SK-N-SH (cell line): ENCODE results near the gene YTHDF1. TPM values are rescaled to one million over a fixed set of nuclear protein-coding genes. Genes with fewer than 3 reads are reported as not detected.

Experiments used
- CTCF ChIA-PET: fragments of 300-600, 350-600 bp; formaldehyde crosslinking; extraction: SDS; loops from one replicate; lab custom pipeline; 2021; lab: Yijun Ruan, JAX
- POLR2A ChIA-PET: fragments of 350-600 bp; sonication (Branson Sonifier 250); formaldehyde crosslinking; extraction: SDS; loops from one replicate; lab custom pipeline; 2020; ENCODE audit warnings: antibody characterized with exemption, inconsistent platforms; lab: Yijun Ruan, JAX
- DNase-seq: peaks from one replicate; pipeline ENCODE4 v3.0.0; 2012
- H2AFZ ChIP-seq: fragments of 200-600 bp; sonication (generic); 2 replicates; pipeline ENCODE4 v1.8.1; 2016; ENCODE audit warnings: antibody characterized with exemption, mild to moderate bottlenecking, low read depth
- H3F3A ChIP-seq: fragments of 200-600 bp; sonication (generic); replicated peaks from 2 replicates; pipeline ENCODE3; 2016; ENCODE audit warnings: antibody characterized with exemption, mild to moderate bottlenecking; ENCODE audit not compliant: insufficient read depth
- H3K27ac ChIP-seq, 2 experiments: fragments of 200-500 bp in 1 of 2; fragments of 200-600 bp in 1 of 2; sonication (Bioruptor generic) in 1 of 2; sonication (generic), shearing (Covaris generic) in 1 of 2; 2 replicates each; pipeline versions ENCODE4 v1.5.1 to v1.6.1; 2014 to 2016; ENCODE audit warnings: low read depth in 2 of 2, inconsistent platforms in 1 of 2, low read length in 1 of 2, mild to moderate bottlenecking in 1 of 2, mixed read lengths in 1 of 2
- H3K27me3 ChIP-seq: fragments of 200-600 bp; sonication (generic), shearing (Covaris generic); 2 replicates; pipeline ENCODE4 v1.6.1; 2016; ENCODE audit warnings: mixed run types; ENCODE audit not compliant: insufficient read depth
- H3K36me3 ChIP-seq, 2 experiments: fragments of 200-500 bp in 1 of 2; fragments of 200-600 bp in 1 of 2; sonication (Bioruptor generic) in 1 of 2; sonication (generic) in 1 of 2; replicated peaks in 1 of 2; 2 replicates each; pipeline versions ENCODE3 to v1.5.1; 2014 to 2016; ENCODE audit warnings: low read length in 1 of 2, mild to moderate bottlenecking in 1 of 2; ENCODE audit not compliant: insufficient read depth in 2 of 2, control insufficient read depth in 1 of 2
- H3K4me1 ChIP-seq, 2 experiments: fragments of 200-500 bp in 1 of 2; fragments of 200-600 bp in 1 of 2; sonication (Bioruptor generic) in 1 of 2; sonication (generic), shearing (Covaris generic) in 1 of 2; 2 replicates each; pipeline versions ENCODE4 v1.5.1 to v1.6.1; 2014 to 2016; ENCODE audit warnings: low read depth in 1 of 2, low read length in 1 of 2, mixed run types in 1 of 2; ENCODE audit not compliant: insufficient read depth in 2 of 2, control insufficient read depth in 1 of 2
- H3K4me2 ChIP-seq: fragments of 200-600 bp; sonication (generic), shearing (Covaris generic); 2 replicates; pipeline ENCODE4 v1.6.1; 2017; ENCODE audit warnings: mixed run types
- H3K4me3 ChIP-seq, 2 experiments: fragments of 200-500 bp in 1 of 2; fragments of 200-600 bp in 1 of 2; sonication (Bioruptor generic) in 1 of 2; sonication (generic), shearing (Covaris generic) in 1 of 2; 2 replicates each; pipeline versions ENCODE4 v1.5.1 to v1.8.1; 2014 to 2016; ENCODE audit warnings: low read depth in 2 of 2, inconsistent platforms in 1 of 2, low read length in 1 of 2, mild to moderate bottlenecking in 1 of 2, mixed read lengths in 1 of 2, moderate library complexity in 1 of 2
- H3K79me2 ChIP-seq: fragments of 200-600 bp; sonication (generic); 2 replicates; pipeline ENCODE4 v1.8.1; 2017; ENCODE audit warnings: mild to moderate bottlenecking; ENCODE audit not compliant: insufficient read depth
- H3K9ac ChIP-seq: fragments of 200-600 bp; sonication (generic); 2 replicates; pipeline ENCODE4 v1.6.1; 2017; ENCODE audit warnings: mixed run types
- H3K9me2 ChIP-seq: fragments of 200-600 bp; sonication (generic); 2 replicates; pipeline ENCODE4 v1.6.1; 2017; ENCODE audit warnings: mixed run types
- H3K9me3 ChIP-seq: fragments of 200-600 bp; sonication (generic); 2 replicates; pipeline ENCODE4 v1.6.1; 2017; ENCODE audit warnings: mixed run types, mild to moderate bottlenecking, moderate library complexity
- H4K20me1 ChIP-seq: fragments of 200-600 bp; sonication (generic); 2 replicates; pipeline ENCODE4 v1.6.1; 2017; ENCODE audit warnings: mild to moderate bottlenecking, mixed run types; ENCODE audit not compliant: insufficient read depth
- CTCF ChIP-seq: fragments of 200-600 bp; sonication (generic); IDR thresholded peaks from 2 replicates; pipeline ENCODE4 v1.6.1; 2017; ENCODE audit warnings: antibody characterized with exemption, mild to moderate bottlenecking, moderate library complexity
- EP300 ChIP-seq, 2 experiments: IDR thresholded peaks; 2 replicates each; pipeline versions ENCODE4 v1.4.0 to v1.6.1; 2012; ENCODE audit warnings: borderline replicate concordance in 1 of 2, low read depth in 1 of 2, low read length in 1 of 2
- FOSL2 ChIP-seq: IDR thresholded peaks from 2 replicates; pipeline ENCODE4 v1.4.0; 2012; ENCODE audit warnings: low read depth, mild to moderate bottlenecking, moderate library complexity, borderline replicate concordance
- FOXJ3 ChIP-seq: sonication (generic); formaldehyde crosslinking; IDR thresholded peaks from 2 replicates; pipeline ENCODE4 v1.5.1; 2020; ENCODE audit warnings: mild to moderate bottlenecking, missing genetic modification reagents
- FOXM1 ChIP-seq: IDR thresholded peaks from 2 replicates; pipeline ENCODE4 v1.4.0; 2012; ENCODE audit warnings: low read depth, mild to moderate bottlenecking
- GABPA ChIP-seq: IDR thresholded peaks from 2 replicates; pipeline ENCODE4 v1.4.0; 2012; ENCODE audit warnings: low read depth, mild to moderate bottlenecking
- GATA2 ChIP-seq: sonication (generic); formaldehyde crosslinking; IDR thresholded peaks from 2 replicates; pipeline ENCODE4 v1.5.0; 2020; ENCODE audit warnings: mild to moderate bottlenecking, missing genetic modification reagents
- MEF2A ChIP-seq: IDR thresholded peaks from 2 replicates; pipeline ENCODE4 v1.4.0; 2012; ENCODE audit warnings: low read depth, borderline replicate concordance
- RXRA ChIP-seq: IDR thresholded peaks from 2 replicates; pipeline ENCODE4 v1.4.0; 2012; ENCODE audit warnings: low read depth, mild to moderate bottlenecking, borderline replicate concordance
- ZBTB33 ChIP-seq: IDR thresholded peaks from 2 replicates; pipeline ENCODE4 v1.4.0; 2012; ENCODE audit warnings: low read depth, borderline replicate concordance
- WGBS: methylation state at CpG from one replicate; pipeline ENCODE4 v1.1.6; 2017; ENCODE audit warnings: low lambda C conversion rate; 5-methylcytosine and 5-hydroxymethylcytosine counted together
- polyA plus RNA-seq, 3 experiments: library from polyadenylated mRNA; depleted of rRNA; stranded (reverse); fragments of >200 nt; gene quantifications; 2 replicates each; pipeline ENCODE4 v1.2.3, GENCODE V29; 2012
- TF ChIP-seq, protein P1 (sequence below): IDR thresholded peaks from 2 replicates; pipeline ENCODE4 v1.6.1; 2012; ENCODE audit warnings: mild to moderate bottlenecking, low read depth, low read length, moderate library complexity

The YTHDF1 gene
- polyA plus RNA-seq, 1 of the 3 experiments (the other 2 are of a cell fraction), result 17.0 TPM

- TF ChIP-seq, protein P1, sequence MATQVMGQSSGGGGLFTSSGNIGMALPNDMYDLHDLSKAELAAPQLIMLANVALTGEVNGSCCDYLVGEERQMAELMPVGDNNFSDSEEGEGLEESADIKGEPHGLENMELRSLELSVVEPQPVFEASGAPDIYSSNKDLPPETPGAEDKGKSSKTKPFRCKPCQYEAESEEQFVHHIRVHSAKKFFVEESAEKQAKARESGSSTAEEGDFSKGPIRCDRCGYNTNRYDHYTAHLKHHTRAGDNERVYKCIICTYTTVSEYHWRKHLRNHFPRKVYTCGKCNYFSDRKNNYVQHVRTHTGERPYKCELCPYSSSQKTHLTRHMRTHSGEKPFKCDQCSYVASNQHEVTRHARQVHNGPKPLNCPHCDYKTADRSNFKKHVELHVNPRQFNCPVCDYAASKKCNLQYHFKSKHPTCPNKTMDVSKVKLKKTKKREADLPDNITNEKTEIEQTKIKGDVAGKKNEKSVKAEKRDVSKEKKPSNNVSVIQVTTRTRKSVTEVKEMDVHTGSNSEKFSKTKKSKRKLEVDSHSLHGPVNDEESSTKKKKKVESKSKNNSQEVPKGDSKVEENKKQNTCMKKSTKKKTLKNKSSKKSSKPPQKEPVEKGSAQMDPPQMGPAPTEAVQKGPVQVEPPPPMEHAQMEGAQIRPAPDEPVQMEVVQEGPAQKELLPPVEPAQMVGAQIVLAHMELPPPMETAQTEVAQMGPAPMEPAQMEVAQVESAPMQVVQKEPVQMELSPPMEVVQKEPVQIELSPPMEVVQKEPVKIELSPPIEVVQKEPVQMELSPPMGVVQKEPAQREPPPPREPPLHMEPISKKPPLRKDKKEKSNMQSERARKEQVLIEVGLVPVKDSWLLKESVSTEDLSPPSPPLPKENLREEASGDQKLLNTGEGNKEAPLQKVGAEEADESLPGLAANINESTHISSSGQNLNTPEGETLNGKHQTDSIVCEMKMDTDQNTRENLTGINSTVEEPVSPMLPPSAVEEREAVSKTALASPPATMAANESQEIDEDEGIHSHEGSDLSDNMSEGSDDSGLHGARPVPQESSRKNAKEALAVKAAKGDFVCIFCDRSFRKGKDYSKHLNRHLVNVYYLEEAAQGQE, result no peak
- TF ChIP-seq GABPA (no peak), ZBTB33 (no peak), GATA2 (CRISPR knock-in tag) (no peak), MEF2A (no peak), RXRA (no peak), FOSL2 (no peak), FOXJ3 (CRISPR knock-in tag) (no peak), EP300 (IDR thresholded peaks at IDR 0.05; ENCODE audit: borderline replicate concordance in 1 of 2, low read depth in 1 of 2, low read length in 1 of 2) (no peak), FOXM1 (no peak), CTCF (no peak)
- TF ChIP-seq, all 33 proteins: peak for 0
Observed at GRCh38 chr20:63253065-63253437, 37.1 kb upstream of the YTHDF1 start (continued).

DNA sequence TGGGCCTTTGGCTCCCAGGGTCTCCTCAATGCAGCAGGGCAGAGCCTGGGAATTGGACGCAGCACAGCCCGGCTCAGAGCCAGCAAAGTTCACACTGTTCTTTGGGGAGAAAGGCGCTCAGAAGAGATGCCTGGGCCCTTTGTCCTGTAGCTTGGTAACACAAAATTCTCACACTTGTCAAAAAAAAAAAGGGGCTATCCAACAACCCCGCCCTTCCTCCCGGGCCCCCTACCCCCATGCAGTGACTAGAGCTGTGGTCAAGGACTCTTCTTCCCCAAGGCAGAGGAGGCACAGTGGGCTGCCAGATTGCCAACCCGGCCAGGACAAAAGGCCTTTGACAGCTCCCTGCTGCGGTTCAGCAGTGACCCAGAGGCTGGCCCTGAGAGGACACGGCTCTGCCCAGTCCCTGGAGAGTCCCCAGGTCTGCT is 36.4 kb upstream of the YTHDF1 start:
- H3K4me2 ChIP-seq, result no peak overlapping the region
- no peak for DNase-seq
- H3K9me3 ChIP-seq, result no peaks in the 10 kb centered on the region
- POLR2A ChIA-PET, result no interaction called here
- no peak for TF ChIP-seq EP300 (IDR thresholded peaks at IDR 0.05; ENCODE audit: borderline replicate concordance in 1 of 2, low read depth in 1 of 2, low read length in 1 of 2)
- TF ChIP-seq GABPA, result no peak
- WGBS, result 46% methylated on average over 6 of the region's 8 CpGs
- no peak overlapping the region for H3K27ac ChIP-seq
- H3K36me3 ChIP-seq, result no peaks in the 10 kb centered on the region
- no peak overlapping the region for H3K9ac ChIP-seq
- no peak overlapping the region for H3K4me3 ChIP-seq
- no peaks in the 10 kb centered on the region; a peak in 1 of 4 replicates for H3K4me1 ChIP-seq
- H4K20me1 ChIP-seq, result no peaks in the 10 kb centered on the region
- H3K27me3 ChIP-seq, result peaks cover 33% of the 10 kb centered on the region
- no peak overlapping the region for H2AFZ ChIP-seq
- CTCF ChIA-PET, result interaction anchor here (1.2 to 5.8 kb wide), 4 partner anchors 22 to 69 kb away, joined by 3 to 74 read pairs (median 6); no protein-coding TSS in a partner anchor
- no peaks in the 10 kb centered on the region for H3F3A ChIP-seq
- H3K9me2 ChIP-seq, result no peaks in the 10 kb centered on the region
- no peaks in the 10 kb centered on the region for H3K79me2 ChIP-seq
